ENCODE measurements around the gene SGPP1.
"Not testable (repeated sequence)": the region's sequence is repeated elsewhere in the genome, so short reads cannot be mapped to it uniquely, and the experiment has no call there.

SGPP1 gene

GRCh38 chr14:63661881-63662280 is 66.0 kb downstream of the SGPP1 start:
- H3K36me3 ChIP-seq (ENCODE audit: control insufficient read depth in 2 of 2, insufficient read depth in 2 of 2, low read length in 2 of 2); H3K27ac ChIP-seq (ENCODE audit: low read depth in 2 of 2, low read length in 2 of 2); H3K9ac ChIP-seq (ENCODE audit: low read depth in 1 of 2, low read length in 2 of 2); H3K4me1 ChIP-seq (ENCODE audit: control insufficient read depth in 2 of 2, insufficient read depth in 2 of 2, low read length in 2 of 2); H3K9me3 ChIP-seq (ENCODE audit: control insufficient read depth in 2 of 2, low read length in 2 of 2); H3K27me3 ChIP-seq (ENCODE audit: control insufficient read depth in 2 of 2, insufficient read depth in 2 of 2, low read length in 2 of 2); H3K4me3 ChIP-seq (ENCODE audit: low read length in 2 of 2): not testable (repeated sequence)

GRCh38 chr14:63659726-63660125 is 68.1 kb downstream of the SGPP1 start:
- Histone ChIP-seq H3K27me3 (ENCODE audit: control insufficient read depth in 2 of 2, insufficient read depth in 2 of 2, low read length in 2 of 2) (no peaks in the 10 kb centered on the region), H3K4me3 (ENCODE audit: low read length in 2 of 2) (no peak overlapping the region), H3K27ac (ENCODE audit: low read depth in 2 of 2, low read length in 2 of 2) (no peak overlapping the region), H3K9ac (ENCODE audit: low read depth in 1 of 2, low read length in 2 of 2) (no peak overlapping the region), H3K4me1 (ENCODE audit: control insufficient read depth in 2 of 2, insufficient read depth in 2 of 2, low read length in 2 of 2) (no peaks in the 10 kb centered on the region), H3K9me3 (ENCODE audit: control insufficient read depth in 2 of 2, low read length in 2 of 2) (no peaks in the 10 kb centered on the region), H3K36me3 (ENCODE audit: control insufficient read depth in 2 of 2, insufficient read depth in 2 of 2, low read length in 2 of 2) (no peaks in the 10 kb centered on the region)

GRCh38 chr14:63656194-63656593 is 71.7 kb downstream of the SGPP1 start:
- Histone ChIP-seq H3K9me3 (ENCODE audit: control insufficient read depth in 2 of 2, low read length in 2 of 2) (no peaks in the 10 kb centered on the region), H3K27me3 (ENCODE audit: control insufficient read depth in 2 of 2, insufficient read depth in 2 of 2, low read length in 2 of 2) (no peaks in the 10 kb centered on the region), H3K36me3 (ENCODE audit: control insufficient read depth in 2 of 2, insufficient read depth in 2 of 2, low read length in 2 of 2) (no peaks in the 10 kb centered on the region), H3K27ac (ENCODE audit: low read depth in 2 of 2, low read length in 2 of 2) (no peak overlapping the region), H3K4me3 (ENCODE audit: low read length in 2 of 2) (no peak overlapping the region), H3K4me1 (ENCODE audit: control insufficient read depth in 2 of 2, insufficient read depth in 2 of 2, low read length in 2 of 2) (no peaks in the 10 kb centered on the region), H3K9ac (ENCODE audit: low read depth in 1 of 2, low read length in 2 of 2) (no peak overlapping the region)

- Histone ChIP-seq H3K27ac (ENCODE audit: low read depth in 2 of 2, low read length in 2 of 2) (no peak overlapping the region), H3K4me1 (ENCODE audit: control insufficient read depth in 2 of 2, insufficient read depth in 2 of 2, low read length in 2 of 2) (no peaks in the 10 kb centered on the region), H3K4me3 (ENCODE audit: low read length in 2 of 2) (no peak overlapping the region), H3K27me3 (ENCODE audit: control insufficient read depth in 2 of 2, insufficient read depth in 2 of 2, low read length in 2 of 2) (no peaks in the 10 kb centered on the region), H3K36me3 (ENCODE audit: control insufficient read depth in 2 of 2, insufficient read depth in 2 of 2, low read length in 2 of 2) (no peaks in the 10 kb centered on the region), H3K9ac (ENCODE audit: low read depth in 1 of 2, low read length in 2 of 2) (no peak overlapping the region), H3K9me3 (ENCODE audit: control insufficient read depth in 2 of 2, low read length in 2 of 2) (no peaks in the 10 kb centered on the region)
Observed at GRCh38 chr14:63654936-63655335, 72.9 kb downstream of the SGPP1 start.

GRCh38 chr14:63654346-63654745 is 73.5 kb downstream of the SGPP1 start:
- Histone ChIP-seq H3K27me3 (ENCODE audit: control insufficient read depth in 2 of 2, insufficient read depth in 2 of 2, low read length in 2 of 2) (no peaks in the 10 kb centered on the region), H3K9ac (ENCODE audit: low read depth in 1 of 2, low read length in 2 of 2) (no peak overlapping the region), H3K27ac (ENCODE audit: low read depth in 2 of 2, low read length in 2 of 2) (no peak overlapping the region), H3K9me3 (ENCODE audit: control insufficient read depth in 2 of 2, low read length in 2 of 2) (no peaks in the 10 kb centered on the region), H3K36me3 (ENCODE audit: control insufficient read depth in 2 of 2, insufficient read depth in 2 of 2, low read length in 2 of 2) (no peaks in the 10 kb centered on the region), H3K4me1 (ENCODE audit: control insufficient read depth in 2 of 2, insufficient read depth in 2 of 2, low read length in 2 of 2) (no peaks in the 10 kb centered on the region), H3K4me3 (ENCODE audit: low read length in 2 of 2) (no peak overlapping the region)

GRCh38 chr14:63652406-63652805 is 75.5 kb downstream of the SGPP1 start:
- H3K4me3 ChIP-seq (ENCODE audit: low read length in 2 of 2) = no peak overlapping the region
- H3K4me1 ChIP-seq (ENCODE audit: control insufficient read depth in 2 of 2, insufficient read depth in 2 of 2, low read length in 2 of 2) = no peaks in the 10 kb centered on the region
- H3K9ac ChIP-seq (ENCODE audit: low read depth in 1 of 2, low read length in 2 of 2) = no peak overlapping the region
- no peaks in the 10 kb centered on the region for H3K36me3 ChIP-seq (ENCODE audit: control insufficient read depth in 2 of 2, insufficient read depth in 2 of 2, low read length in 2 of 2)
- H3K27ac ChIP-seq (ENCODE audit: low read depth in 2 of 2, low read length in 2 of 2) = no peak overlapping the region
- H3K9me3 ChIP-seq (ENCODE audit: control insufficient read depth in 2 of 2, low read length in 2 of 2) = no peaks in the 10 kb centered on the region
- H3K27me3 ChIP-seq (ENCODE audit: control insufficient read depth in 2 of 2, insufficient read depth in 2 of 2, low read length in 2 of 2) = no peaks in the 10 kb centered on the region

GRCh38 chr14:63650256-63650952 is 77.5 kb downstream of the SGPP1 start:
- H3K36me3 ChIP-seq (ENCODE audit: control insufficient read depth in 2 of 2, insufficient read depth in 2 of 2, low read length in 2 of 2) = no peaks in the 10 kb centered on the region
- H3K27ac ChIP-seq (ENCODE audit: low read depth in 2 of 2, low read length in 2 of 2) = peak overlapping the region; percentile 3 to 27
- H3K9me3 ChIP-seq (ENCODE audit: control insufficient read depth in 2 of 2, low read length in 2 of 2) = no peaks in the 10 kb centered on the region
- H3K27me3 ChIP-seq (ENCODE audit: control insufficient read depth in 2 of 2, insufficient read depth in 2 of 2, low read length in 2 of 2) = no peaks in the 10 kb centered on the region
- H3K4me3 ChIP-seq (ENCODE audit: low read length in 2 of 2) = no peak overlapping the region
- no peak overlapping the region for H3K9ac ChIP-seq (ENCODE audit: low read depth in 1 of 2, low read length in 2 of 2)
- no peaks in the 10 kb centered on the region for H3K4me1 ChIP-seq (ENCODE audit: control insufficient read depth in 2 of 2, insufficient read depth in 2 of 2, low read length in 2 of 2)

- Histone ChIP-seq H3K4me1 (ENCODE audit: control insufficient read depth in 2 of 2, insufficient read depth in 2 of 2, low read length in 2 of 2) (no peaks in the 10 kb centered on the region), H3K4me3 (ENCODE audit: low read length in 2 of 2) (no peak overlapping the region), H3K27me3 (ENCODE audit: control insufficient read depth in 2 of 2, insufficient read depth in 2 of 2, low read length in 2 of 2) (no peaks in the 10 kb centered on the region), H3K9me3 (ENCODE audit: control insufficient read depth in 2 of 2, low read length in 2 of 2) (no peaks in the 10 kb centered on the region), H3K27ac (ENCODE audit: low read depth in 2 of 2, low read length in 2 of 2) (no peak overlapping the region), H3K36me3 (ENCODE audit: control insufficient read depth in 2 of 2, insufficient read depth in 2 of 2, low read length in 2 of 2) (no peaks in the 10 kb centered on the region), H3K9ac (ENCODE audit: low read depth in 1 of 2, low read length in 2 of 2) (no peak overlapping the region)
Observed at GRCh38 chr14:63647696-63648410, 80.0 kb downstream of the SGPP1 start.

GRCh38 chr14:63644741-63645140 is 83.1 kb downstream of the SGPP1 start:
- H3K27me3 ChIP-seq (ENCODE audit: control insufficient read depth in 2 of 2, insufficient read depth in 2 of 2, low read length in 2 of 2) = no peaks in the 10 kb centered on the region
- H3K4me3 ChIP-seq (ENCODE audit: low read length in 2 of 2) = no peak overlapping the region
- H3K9ac ChIP-seq (ENCODE audit: low read depth in 1 of 2, low read length in 2 of 2) = no peak overlapping the region
- H3K36me3 ChIP-seq (ENCODE audit: control insufficient read depth in 2 of 2, insufficient read depth in 2 of 2, low read length in 2 of 2) = no peaks in the 10 kb centered on the region
- no peaks in the 10 kb centered on the region for H3K9me3 ChIP-seq (ENCODE audit: control insufficient read depth in 2 of 2, low read length in 2 of 2)
- H3K27ac ChIP-seq (ENCODE audit: low read depth in 2 of 2, low read length in 2 of 2) = no peak overlapping the region
- H3K4me1 ChIP-seq (ENCODE audit: control insufficient read depth in 2 of 2, insufficient read depth in 2 of 2, low read length in 2 of 2) = peaks cover 2 to 3% of the 10 kb centered on the region in 2 donors

GRCh38 chr14:63642656-63643382 is 85.0 kb downstream of the SGPP1 start:
- Histone ChIP-seq H3K4me3 (ENCODE audit: low read length in 2 of 2) (peak overlapping the region; percentile 88 to 99), H3K27ac (ENCODE audit: low read depth in 2 of 2, low read length in 2 of 2) (peak overlapping the region; percentile 96 to 98), H3K4me1 (ENCODE audit: control insufficient read depth in 2 of 2, insufficient read depth in 2 of 2, low read length in 2 of 2) (peaks cover 2 to 5% of the 10 kb centered on the region in 2 donors)

More at GRCh38 chr14:63642656-63643382, 85.0 kb downstream of the SGPP1 start:
- H3K9ac ChIP-seq (ENCODE audit: low read depth in 1 of 2, low read length in 2 of 2) = peak overlapping the region; percentile 83 to 98
- no peaks in the 10 kb centered on the region for H3K9me3 ChIP-seq (ENCODE audit: control insufficient read depth in 2 of 2, low read length in 2 of 2)
- peaks cover 0 to 2% of the 10 kb centered on the region in 2 donors for H3K36me3 ChIP-seq (ENCODE audit: control insufficient read depth in 2 of 2, insufficient read depth in 2 of 2, low read length in 2 of 2)
- no peaks in the 10 kb centered on the region for H3K27me3 ChIP-seq (ENCODE audit: control insufficient read depth in 2 of 2, insufficient read depth in 2 of 2, low read length in 2 of 2)

All from mucosa of rectum (tissue), 2 donors.